ENCODE results near the gene PCK1. TPM values are rescaled to one million over a fixed set of nuclear protein-coding genes. Genes with fewer than 3 reads are reported as not detected.

The PCK1 gene
- polyA plus RNA-seq, 1 donor, result 17.2 TPM

DNA sequence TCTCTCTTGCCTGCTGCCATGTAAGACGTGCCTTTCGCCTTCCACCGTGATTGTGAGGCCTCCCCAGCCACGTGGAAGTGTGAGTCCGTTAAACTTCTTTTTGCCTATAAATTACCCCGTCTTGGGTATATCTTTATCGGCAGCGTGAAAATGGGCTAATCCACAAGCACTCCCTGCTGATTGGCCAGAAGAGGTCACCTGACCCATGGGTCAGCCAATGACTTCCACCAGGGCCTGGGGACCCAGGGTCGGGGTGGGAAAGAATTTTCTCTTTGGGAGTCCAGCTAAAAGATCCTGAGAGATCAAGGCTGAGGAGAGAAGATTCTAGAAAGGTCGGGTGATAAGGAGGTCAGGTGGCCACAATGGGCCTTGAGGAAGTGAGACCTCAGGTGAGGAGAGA, 42.2 kb downstream of the PCK1 start:
- DNase-seq, result no peak

DNA sequence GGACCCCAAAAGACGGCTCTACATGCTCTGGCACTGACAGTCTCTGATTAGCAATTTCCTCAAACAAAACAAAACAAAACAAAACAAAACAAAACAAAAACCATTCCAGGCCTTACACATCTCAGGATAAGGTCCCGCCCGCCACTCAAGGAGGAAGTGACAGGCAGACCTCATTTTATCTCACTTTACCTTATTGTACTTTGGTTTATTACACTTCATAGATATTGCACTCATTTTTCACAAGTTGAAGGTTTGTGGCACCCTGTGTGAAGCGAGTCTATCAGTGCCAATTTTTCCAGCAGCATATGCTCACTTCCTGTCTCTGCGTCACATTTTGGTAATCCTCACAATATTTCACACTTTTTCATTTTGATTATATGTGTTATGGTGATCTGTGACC, 44.1 kb downstream of the PCK1 start:
- DNase-seq, result no peak

DNA sequence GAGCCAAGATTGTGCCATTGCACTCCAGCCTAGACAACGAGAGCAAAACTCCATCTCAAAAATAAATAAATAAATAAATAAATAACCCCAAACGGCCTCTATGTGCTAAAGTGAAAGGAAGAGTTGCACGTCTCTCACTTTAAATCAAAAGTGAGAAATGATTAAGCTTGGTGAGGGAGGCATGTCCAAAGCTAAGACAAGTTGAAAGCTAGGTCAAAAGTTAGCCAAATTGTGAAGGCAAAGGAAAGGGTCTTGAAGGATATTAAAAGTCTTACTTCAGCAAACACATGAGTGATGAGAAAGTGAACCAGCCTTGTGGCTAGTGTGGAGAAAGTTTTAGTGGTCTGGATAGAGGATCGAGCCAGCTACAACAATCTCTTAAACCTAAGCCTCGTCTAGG, 45.0 kb downstream of the PCK1 start:
- DNase-seq, result no peak

DNA sequence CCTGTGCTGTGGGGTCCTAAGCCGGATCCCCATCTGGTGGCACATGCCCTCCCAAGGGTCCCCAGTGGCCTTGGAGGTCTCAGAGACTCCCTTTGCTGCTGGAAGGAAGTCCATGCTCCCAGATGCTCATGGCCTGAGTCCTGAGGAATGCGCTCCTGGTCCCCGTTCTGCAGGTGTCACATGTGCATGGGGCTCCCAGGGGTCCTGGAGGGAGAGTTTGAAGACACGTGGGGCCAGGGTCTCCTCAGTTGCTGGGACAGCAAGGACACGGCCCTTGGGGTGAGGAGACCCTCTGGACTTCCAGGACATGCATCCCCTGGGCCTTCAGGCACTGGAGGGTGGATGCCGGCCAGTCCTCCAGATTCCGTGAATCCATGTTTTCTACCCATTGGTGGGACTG, 47.6 kb downstream of the PCK1 start:
- DNase-seq, result no peak

DNA sequence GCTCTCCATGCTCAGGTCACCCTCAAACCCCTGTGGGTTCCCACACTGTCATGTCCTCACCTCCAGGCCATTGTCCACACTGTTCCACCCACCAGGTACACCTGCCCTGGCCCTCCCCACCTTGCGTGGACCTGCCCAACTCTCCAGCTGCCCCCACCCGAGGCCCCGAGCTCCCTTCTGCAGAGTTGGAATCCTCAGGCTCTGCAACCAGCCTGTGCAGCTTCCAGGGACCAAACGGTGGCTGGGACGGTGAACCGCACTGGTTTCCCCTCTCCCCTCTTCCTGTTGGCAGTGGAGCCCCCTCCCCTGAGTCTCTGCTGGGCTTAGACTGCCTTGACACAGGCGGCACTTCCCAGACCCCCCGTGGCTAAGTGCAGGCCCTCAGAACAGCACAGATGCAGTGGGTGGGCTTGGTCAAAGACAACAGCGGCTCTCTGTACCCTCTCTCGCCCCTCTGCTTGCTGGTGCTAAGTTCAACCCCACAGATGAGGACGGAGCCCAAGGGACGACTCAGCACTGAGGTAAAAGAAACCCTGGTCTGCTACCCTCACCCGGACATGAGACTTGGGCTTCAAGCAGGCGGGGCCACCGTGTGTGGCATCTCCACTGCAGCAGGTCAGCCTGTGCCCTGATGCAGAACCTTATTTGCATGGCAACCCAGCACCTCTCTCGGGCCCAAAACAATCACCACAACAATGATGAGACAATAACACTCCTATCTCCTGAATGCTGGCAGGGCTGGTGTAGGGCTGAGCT, 48.4 kb downstream of the PCK1 start:
- DNase-seq, result no peak

DNA sequence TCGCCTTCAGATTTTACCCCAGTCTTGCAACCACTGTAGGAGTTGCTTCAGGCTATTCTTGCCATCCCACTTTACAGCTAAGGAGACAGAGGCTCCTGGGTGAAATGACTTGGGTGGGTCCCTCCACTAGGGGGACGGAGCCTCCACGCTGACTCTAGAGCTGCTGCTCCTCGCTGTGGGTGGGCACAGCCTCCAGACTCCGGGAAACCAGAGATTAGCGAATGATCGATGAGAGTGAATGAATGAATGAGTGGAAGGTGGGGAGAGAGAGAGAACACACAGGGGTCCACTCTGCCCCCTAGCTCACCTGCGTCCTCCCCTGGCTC, 48.9 kb downstream of the PCK1 start:
- DNase-seq, result no peak

DNA sequence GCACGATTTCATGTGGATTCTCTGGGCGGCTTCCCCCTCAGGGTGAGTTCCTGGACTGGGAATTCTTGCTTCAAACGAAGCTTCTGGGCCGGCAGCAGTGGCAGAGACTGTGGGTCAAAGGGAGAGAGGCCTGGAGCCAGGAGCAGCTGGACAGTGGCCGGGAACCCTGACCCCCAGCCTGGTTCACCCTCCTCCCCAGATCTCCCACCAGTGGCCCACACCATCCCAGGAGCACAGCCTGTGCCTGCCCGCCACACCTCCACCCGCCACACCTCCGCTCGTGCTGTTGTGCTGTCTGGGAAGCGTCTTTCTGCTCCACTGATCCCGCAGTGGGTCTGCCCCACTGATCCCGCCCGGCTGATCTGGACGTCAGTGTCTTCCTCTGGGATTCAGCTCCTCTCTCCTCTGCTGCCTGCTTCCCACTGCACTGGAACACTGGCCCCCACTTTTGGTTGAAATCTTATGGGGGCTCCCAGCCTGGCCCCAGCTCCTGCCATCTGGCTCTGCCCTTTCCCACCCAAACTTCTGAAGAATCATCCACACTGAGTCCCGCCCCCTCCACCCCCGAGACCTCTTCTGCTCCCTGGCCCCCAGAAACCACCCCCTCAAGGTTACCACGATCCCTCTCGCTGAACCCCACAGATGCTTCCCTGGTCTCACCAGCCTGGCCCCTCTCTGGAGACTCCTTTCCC, 49.5 kb downstream of the PCK1 start:
- DNase-seq, result no peak

DNA sequence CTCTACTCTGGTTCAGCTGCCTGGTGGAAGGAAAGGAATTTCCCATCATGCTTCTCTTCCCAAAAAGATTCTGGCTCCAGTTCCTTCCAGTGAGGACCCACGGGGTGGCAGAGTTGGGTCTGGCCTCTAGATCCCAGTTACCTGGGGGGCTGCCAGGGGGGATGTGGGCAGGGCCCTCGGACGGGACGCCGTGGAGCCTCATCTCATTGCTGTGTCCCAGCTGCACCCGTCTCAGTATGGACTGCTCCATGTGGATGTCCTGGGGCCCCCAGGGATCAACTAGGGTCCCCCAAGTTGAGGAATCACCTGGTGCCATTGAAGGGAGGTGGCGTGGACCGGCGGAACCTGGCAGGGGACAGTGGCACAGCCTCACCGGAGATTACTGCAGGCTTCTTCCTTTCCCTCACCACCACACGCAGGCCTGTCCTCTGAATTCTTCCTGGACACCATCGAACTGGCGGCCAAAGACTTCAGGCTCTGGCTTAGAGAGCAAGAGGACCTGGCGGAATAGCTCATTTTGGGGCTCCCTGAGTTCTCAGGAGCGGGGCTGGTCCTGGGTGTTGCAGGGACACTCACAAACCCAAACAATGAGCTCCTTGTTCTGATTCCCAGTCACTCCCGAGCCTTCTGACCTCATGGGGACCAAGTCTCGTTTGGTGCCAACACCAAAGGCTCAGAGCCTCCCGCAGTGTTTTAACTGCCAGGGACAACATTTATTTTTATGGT, 50.8 kb downstream of the PCK1 start:
- no peak for DNase-seq

DNA sequence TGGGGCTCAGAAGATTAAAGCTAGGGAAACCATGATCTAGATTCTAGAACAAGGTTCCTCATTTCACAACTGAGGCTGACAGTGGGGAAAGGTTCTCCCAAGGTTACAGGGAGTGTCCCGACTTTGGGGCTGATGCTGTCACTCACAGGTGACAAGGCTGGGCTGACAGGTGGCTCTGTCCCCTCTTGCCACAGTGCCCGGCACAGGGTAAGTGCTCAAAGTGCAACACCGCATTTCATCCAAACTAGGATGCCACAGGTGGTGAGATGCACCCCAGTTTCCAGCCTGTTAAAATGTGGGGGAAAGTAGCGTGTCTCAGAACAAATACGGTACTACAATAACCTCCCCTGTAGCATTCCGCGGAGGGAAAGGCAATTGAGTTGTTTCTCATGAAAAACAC, 51.5 kb downstream of the PCK1 start:
- DNase-seq, result no peak

DNA sequence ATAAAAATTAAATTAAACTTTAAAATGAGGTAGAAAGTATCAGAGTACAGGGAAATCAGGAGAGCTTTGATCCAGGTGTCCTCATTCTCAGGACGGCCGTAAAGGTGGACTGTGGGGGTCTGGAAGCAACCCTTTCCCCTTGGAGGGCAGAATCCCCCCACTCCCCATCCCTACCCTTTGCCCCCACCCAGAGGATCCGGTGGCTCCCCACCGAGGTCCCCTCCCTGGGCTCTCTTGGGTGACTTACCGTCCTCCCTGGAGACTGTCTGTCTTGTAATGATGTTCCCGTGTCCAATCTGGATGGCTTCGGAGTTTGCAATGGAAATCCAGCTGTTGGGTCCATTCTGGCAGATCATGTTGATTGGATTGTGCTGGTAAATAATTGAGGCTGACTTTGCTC, 52.0 kb downstream of the PCK1 start:
- no peak for DNase-seq

DNA sequence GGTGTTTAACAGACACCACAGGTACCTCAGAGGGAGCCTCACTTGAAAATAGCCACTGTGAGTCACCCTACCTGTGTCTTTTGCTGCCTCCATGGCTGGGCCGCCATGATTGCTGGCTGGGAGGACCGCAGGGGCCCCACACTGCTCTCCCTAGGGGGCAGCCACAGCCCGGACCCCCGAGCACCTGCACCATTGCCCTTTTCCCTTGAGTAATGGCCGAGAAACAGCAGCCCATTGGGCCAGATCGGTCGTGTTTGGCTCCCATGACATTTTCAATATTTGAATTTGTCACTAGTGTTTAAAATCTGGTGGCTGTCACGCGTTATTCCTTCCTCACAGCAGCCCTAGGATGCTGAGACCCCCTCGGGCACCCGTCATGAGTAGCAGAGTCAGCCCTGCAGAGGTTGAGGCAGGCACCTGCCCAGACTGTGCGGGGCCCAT, 52.6 kb downstream of the PCK1 start:
- no peak for DNase-seq

DNA sequence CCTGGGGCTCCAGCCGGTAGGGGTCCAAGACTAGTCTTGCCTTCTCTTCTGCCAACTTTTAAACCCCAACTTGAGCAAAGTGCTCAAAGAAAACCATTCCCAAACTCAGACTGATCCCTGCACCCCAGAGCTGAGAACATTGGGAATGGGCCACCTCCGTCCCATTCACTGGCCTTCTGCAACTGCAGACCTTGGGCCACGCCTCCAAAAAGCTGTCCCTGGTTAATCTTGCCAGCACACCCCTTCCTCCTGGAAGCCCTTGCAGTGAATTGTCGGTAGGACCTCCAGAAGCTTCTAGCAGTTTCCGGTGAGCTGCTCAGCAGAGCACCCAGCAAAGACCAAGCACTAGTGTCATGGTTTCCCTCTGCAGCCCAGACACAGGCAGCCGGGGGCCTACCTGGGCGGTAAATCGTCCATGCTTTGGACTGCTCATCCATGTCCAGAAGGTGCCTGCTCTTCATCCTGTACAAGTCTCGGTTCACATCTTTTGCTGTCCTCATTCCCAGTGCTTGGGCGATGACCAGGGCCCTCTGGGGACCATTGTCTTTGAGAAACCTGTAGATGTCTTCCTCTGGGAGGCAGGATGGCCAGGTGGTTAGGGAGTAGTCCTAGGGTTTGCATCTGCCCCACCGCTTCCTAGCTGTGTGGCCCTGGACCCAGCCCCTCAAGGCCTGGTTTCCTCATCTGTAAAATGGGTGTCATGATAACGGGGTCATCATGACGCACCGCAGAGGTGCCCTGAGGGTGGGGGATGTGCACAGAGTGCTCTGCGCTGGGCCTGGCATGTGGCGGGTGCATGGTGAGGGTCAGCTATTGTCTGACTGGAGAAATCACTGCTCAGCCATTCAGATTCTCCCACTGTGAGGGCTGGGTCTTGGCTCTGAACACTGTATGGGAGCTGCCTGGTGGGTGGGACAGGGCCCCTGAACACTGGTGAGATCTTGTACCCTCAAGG, 53.9 kb downstream of the PCK1 start:
- no peak for DNase-seq

DNA sequence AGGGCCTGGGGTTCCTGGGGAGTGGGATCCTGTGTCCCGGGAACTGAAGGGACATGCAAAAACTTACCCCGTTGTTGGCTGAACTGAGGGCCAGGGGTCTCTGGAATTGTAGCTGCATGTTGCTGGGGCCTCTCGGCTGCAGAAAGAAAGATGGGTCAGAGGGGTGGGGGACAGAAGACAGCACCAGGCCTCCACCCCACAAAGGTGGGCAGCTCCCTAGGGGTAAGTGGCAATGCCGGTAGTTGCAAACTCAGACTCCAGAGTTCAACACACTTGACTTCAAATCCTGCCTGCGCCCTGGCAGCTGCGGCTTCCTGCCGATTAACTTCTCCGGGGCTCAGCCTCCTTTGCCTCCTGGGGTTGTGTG, 54.5 kb downstream of the PCK1 start:
- DNase-seq, result no peak

DNA sequence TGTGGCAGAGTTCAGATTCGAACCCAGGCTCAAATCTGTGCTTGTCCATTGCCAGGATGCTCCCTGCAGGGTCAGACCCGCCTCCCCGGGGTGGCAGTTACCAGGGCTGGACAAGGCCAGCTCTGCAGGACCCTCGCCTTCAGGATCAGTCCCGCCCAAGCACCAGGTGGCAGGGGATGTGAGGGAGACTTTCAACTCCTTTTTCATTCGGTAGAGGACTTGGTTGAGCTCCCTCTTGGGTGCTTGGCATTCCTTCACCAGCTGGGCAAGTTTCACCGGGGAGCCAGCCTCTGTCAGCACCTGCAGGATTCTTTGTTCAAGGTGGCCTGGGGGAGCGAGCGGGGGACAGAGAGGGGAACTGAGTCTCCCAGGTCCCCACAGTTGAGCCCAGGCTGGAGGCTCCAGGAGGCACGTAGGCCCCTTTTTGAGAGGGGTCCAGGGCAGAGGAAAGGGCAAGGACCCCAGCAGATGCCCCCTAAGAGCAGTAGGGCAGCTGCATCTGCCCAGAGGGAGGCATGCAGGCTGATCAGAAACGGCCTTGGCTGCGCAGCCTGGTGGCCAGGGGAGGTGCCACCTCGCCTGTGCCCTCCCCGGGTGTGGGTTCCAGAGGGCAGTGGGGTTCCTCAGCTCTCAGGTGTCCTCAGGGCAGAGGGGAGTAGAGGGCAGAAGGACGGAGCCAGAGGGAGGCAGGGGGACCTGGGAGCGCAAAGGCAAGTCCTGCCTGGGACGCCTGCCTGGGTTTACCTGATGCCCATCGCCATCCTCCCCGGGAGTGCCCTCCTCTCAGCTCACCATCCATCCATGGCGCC, 55.4 kb downstream of the PCK1 start:
- DNase-seq, result no peak

DNA sequence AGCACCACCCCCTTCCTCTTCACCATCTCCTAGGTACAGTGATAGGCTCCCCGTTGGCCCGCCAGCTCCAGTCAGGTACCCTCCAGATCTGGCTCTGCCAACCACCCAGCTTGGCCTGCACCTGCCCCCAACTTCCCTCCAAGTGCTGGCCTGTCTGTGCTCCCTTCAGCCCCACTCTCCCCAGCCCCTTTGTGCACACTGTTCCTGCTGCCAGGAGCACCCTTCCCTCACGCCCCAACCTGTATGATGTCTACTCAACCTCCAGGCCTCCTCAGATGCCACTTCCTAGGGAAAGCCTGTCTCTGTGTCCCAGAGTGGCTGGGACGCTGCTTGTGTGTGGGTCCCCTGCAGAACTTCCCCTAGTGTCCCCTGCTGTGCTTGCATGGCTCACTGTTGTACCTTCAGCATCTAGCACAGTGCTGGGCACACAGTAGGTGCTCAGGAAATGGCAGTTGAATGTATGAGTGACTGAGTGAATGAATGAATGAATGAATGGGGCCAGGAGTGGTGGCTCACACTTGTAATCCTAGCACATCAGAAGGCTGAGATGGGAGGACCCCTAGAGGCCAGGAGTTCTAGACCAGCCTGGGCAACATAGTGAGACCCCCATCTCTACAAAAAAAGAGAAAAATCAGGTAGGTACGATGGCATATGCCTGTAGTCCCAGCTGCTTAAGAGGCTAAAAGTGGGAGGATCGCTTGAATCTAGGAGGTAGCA, 56.3 kb downstream of the PCK1 start:
- no peak for DNase-seq

Other genes starting within 250 kb of the PCK1 start
- not detected for gene SPO11, start 231.3 kb upstream of the PCK1 start, polyA plus RNA-seq (ENCODE audit: insufficient read length)
- 66.4 TPM for gene RAE1, start 209.9 kb upstream of the PCK1 start, polyA plus RNA-seq (ENCODE audit: insufficient read length)
- 22.8 TPM for gene RBM38, start 169.7 kb upstream of the PCK1 start, polyA plus RNA-seq (ENCODE audit: insufficient read length)
- gene CTCFL, start 36.0 kb upstream of the PCK1 start, polyA plus RNA-seq (ENCODE audit: insufficient read length), result 2.8 TPM
- not detected for gene ZBP1, start 59.3 kb downstream of the PCK1 start, polyA plus RNA-seq (ENCODE audit: insufficient read length)
- gene PMEPA1, start 148.9 kb downstream of the PCK1 start, polyA plus RNA-seq (ENCODE audit: insufficient read length), result 16.0 TPM